Epithelial cell of esophagus (primary cell): ENCODE measurements around the gene TMEM131.
"Not testable (repeated sequence)": the region's sequence is repeated elsewhere in the genome, so short reads cannot be mapped to it uniquely, and the experiment has no call there.

Experiments used
- DNase-seq: peaks from one replicate; pipeline ENCODE4 v3.0.0; 2010; ENCODE audit warnings: low read depth
- H3K4me3 ChIP-seq: 2 replicates; pipeline ENCODE4 v1.5.1; 2011; ENCODE audit warnings: mild to moderate bottlenecking, low read length, control low read depth
- CTCF ChIP-seq: IDR thresholded peaks from 2 replicates; pipeline ENCODE4 v1.5.1; 2011; ENCODE audit warnings: low read depth, mild to moderate bottlenecking, low read length, control low read depth, inconsistent platforms; ENCODE audit not compliant: insufficient read depth; ENCODE audit errors: missing control alignments

Gene TMEM131

GRCh38 chr2:97958184-97958583, 37.6 kb downstream of the TMEM131 start:
- TF ChIP-seq CTCF, result no peak
- DNase-seq, result no peak
- H3K4me3 ChIP-seq, result no peak overlapping the region

- TF ChIP-seq CTCF, result no peak
- DNase-seq, result no peak
- no peak overlapping the region for H3K4me3 ChIP-seq
These were observed 38.1 kb downstream of the TMEM131 start for GRCh38 chr2:97957432-97958183.

- not testable (repeated sequence) for H3K4me3 ChIP-seq, DNase-seq
These were observed 39.0 kb downstream of the TMEM131 start for GRCh38 chr2:97956753-97957152.

- DNase-seq, result no peak
- no peak for TF ChIP-seq CTCF
- no peak overlapping the region for H3K4me3 ChIP-seq
These were observed 41.9 kb downstream of the TMEM131 start for GRCh38 chr2:97953853-97954252.

GRCh38 chr2:97952357-97952756, 43.4 kb downstream of the TMEM131 start:
- no peak overlapping the region for H3K4me3 ChIP-seq
- no peak for TF ChIP-seq CTCF
- no peak for DNase-seq

- DNase-seq, result peak; percentile 22
- no peak overlapping the region for H3K4me3 ChIP-seq
These were observed 44.5 kb downstream of the TMEM131 start for GRCh38 chr2:97951155-97951680.

More at GRCh38 chr2:97951155-97951680, 44.5 kb downstream of the TMEM131 start:
- no peak for TF ChIP-seq CTCF
